Left lung (tissue), 10 donors: Measurements from ENCODE around the gene PFDN6. TPM values are rescaled to one million over a fixed set of nuclear protein-coding genes. Genes with fewer than 3 reads are reported as not detected.

Source experiments
- ATAC-seq: fragments of 200-7000 bp; cut with Tn5 transposase; one replicate; pipeline ENCODE4 v1.9.1; 2020; ENCODE audit warnings: moderate library complexity
- DNase-seq, 4 donors: peaks; one replicate each; pipeline ENCODE4 v3.0.0-alpha.2; 2013 to 2020
- H3K27ac ChIP-seq, 2 donors: fragments of 200-600 bp; sonication (generic) in 1 of 2; one replicate each; pipeline versions ENCODE4 v1.5.0 to v1.8.0; 2020 to 2021
- H3K27me3 ChIP-seq, 2 donors: fragments of 200-600 bp; sonication (generic) in 1 of 2; one replicate each; pipeline versions ENCODE4 v1.5.0 to v1.8.0; 2020 to 2021
- H3K36me3 ChIP-seq, 2 donors: fragments of 200-600 bp; sonication (generic) in 1 of 2; one replicate each; pipeline versions ENCODE4 v1.5.0 to v1.8.0; 2020 to 2021
- H3K4me1 ChIP-seq, 2 donors: fragments of 200-600 bp; one replicate each; pipeline ENCODE4 v1.8.0; 2021
- H3K4me3 ChIP-seq, 2 donors: fragments of 200-600 bp; sonication (generic) in 1 of 2; one replicate each; pipeline versions ENCODE4 v1.5.0 to v1.8.0; 2020 to 2021; ENCODE audit warnings: mild to moderate bottlenecking in 1 of 2
- H3K9me3 ChIP-seq, 2 donors: fragments of 200-600 bp; sonication (generic) in 1 of 2; one replicate each; pipeline versions ENCODE4 v1.5.0 to v1.8.0; 2020 to 2021
- CTCF ChIP-seq, 2 donors: fragments of 200-600 bp; sonication (generic) in 1 of 2; IDR thresholded peaks; one replicate each; pipeline versions ENCODE4 v1.5.0 to v1.8.0; 2021; ENCODE audit warnings: antibody characterized with exemption in 2 of 2
- intact Hi-C, 2 donors: fragments of 100-400 bp; cut with DNase I; formaldehyde crosslinking; loops; one replicate each; pipeline versions ENCODE4 v1.11.2 to v1.14.2; 2022
- polyA plus RNA-seq, 6 donors: library from polyadenylated mRNA; unstranded; fragments of 120-200 nt; gene quantifications; one replicate each; pipeline ENCODE4 v1.2.1, GENCODE V29; 2013; ENCODE audit not compliant: insufficient read length in 6 of 6
- total RNA-seq, 2 donors: library from RNA; stranded (reverse); fragmentation: NEBNext Ultra II Directional; extraction: Animal tissue kit (Norgen Biotek cat#: 25700); gene quantifications; one replicate each; pipeline ENCODE4 v1.2.1, GENCODE V29; 2021
- donor health status: DM: no; HTN: yes; CAD: no.
- donor health status: DM: no; HTN: no; CAD: no.

Gene PFDN6
- total and polyA plus RNA-seq, 8 donors = 37.7 to 55.3 (median 51.1) TPM

GRCh38 chr6:33321227-33321626, 31.8 kb downstream of the PFDN6 start:
- ATAC-seq (no peak), DNase-seq (no peak)
- no peak for TF ChIP-seq CTCF (IDR thresholded peaks at IDR 0.05)
- intact Hi-C loops = no loop called here
- Histone ChIP-seq H3K36me3 (peaks cover 0 to 34% of the 10 kb centered on the region in 2 donors), H3K9me3 (no peaks in the 10 kb centered on the region), H3K4me3 (peak overlapping the region in 1 of 2 donors; percentile 74), H3K4me1 (peaks cover 28 to 65% of the 10 kb centered on the region in 2 donors), H3K27ac (peak overlapping the region in 1 of 2 donors; percentile 87), H3K27me3 (no peaks in the 10 kb centered on the region)

- peaks cover 17 to 49% of the 10 kb centered on the region in 2 donors for H3K4me1 ChIP-seq
- H3K9me3 ChIP-seq = no peaks in the 10 kb centered on the region
- H3K27ac ChIP-seq = peak overlapping the region; percentile 78 to 87
- DNase-seq (no peak), ATAC-seq (no peak)
- no peaks in the 10 kb centered on the region for H3K27me3 ChIP-seq
- intact Hi-C loops = no loop called here
- peaks cover 0 to 28% of the 10 kb centered on the region in 2 donors for H3K36me3 ChIP-seq
- TF ChIP-seq CTCF (IDR thresholded peaks at IDR 0.05) = no peak
- peak overlapping the region; percentile 73 to 74 for H3K4me3 ChIP-seq
Measured at GRCh38 chr6:33323623-33323948, 34.2 kb downstream of the PFDN6 start.

- Histone ChIP-seq H3K4me1 (peaks cover 16 to 43% of the 10 kb centered on the region in 2 donors), H3K4me3 (peak overlapping the region; percentile 73 to 74), H3K9me3 (no peaks in the 10 kb centered on the region), H3K36me3 (peaks cover 0 to 23% of the 10 kb centered on the region in 2 donors), H3K27me3 (no peaks in the 10 kb centered on the region), H3K27ac (peak overlapping the region; percentile 78 to 87)
- intact Hi-C loops = no loop called here
- ATAC-seq = no peak
- DNase-seq = no peak
- no peak for TF ChIP-seq CTCF (IDR thresholded peaks at IDR 0.05)
Measured at GRCh38 chr6:33324125-33324524, 34.7 kb downstream of the PFDN6 start.

DNA sequence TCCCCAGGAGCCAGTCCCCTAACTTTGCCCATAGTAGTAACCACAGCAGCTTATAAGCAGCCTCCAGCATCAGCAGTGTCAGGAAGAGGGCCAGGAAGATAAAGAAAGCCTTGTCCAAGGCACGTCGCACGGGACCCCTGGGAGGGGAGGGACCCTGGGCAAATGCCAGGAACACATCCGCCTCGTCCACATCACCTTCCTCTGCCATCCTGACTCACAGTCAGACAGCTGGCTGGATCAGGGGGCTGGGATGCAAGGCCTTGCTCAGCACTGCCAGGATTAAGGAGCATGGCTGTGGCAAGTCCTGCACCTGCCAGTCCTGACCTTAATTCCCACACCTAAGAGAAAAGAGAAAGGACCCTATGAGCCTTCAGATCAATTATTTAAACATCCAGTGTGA, 39.7 kb downstream of the PFDN6 start:
- no peaks in the 10 kb centered on the region for H3K27me3 ChIP-seq
- TF ChIP-seq CTCF (IDR thresholded peaks at IDR 0.05) = no peak
- intact Hi-C loops = no loop called here
- H3K9me3 ChIP-seq = no peaks in the 10 kb centered on the region
- DNase-seq = no peak
- no peak overlapping the region for H3K4me3 ChIP-seq
- no peak for ATAC-seq
- H3K36me3 ChIP-seq = no peaks in the 10 kb centered on the region
- no peak overlapping the region for H3K27ac ChIP-seq
- peaks cover under 1 to 5% of the 10 kb centered on the region in 2 donors for H3K4me1 ChIP-seq

- no peak for TF ChIP-seq CTCF (IDR thresholded peaks at IDR 0.05)
- intact Hi-C loops = no loop called here
- H3K36me3 ChIP-seq = no peaks in the 10 kb centered on the region
- H3K9me3 ChIP-seq = no peaks in the 10 kb centered on the region
- no peak overlapping the region for H3K4me3 ChIP-seq
- H3K27ac ChIP-seq = no peak overlapping the region
- ATAC-seq (no peak), DNase-seq (no peak)
- no peaks in the 10 kb centered on the region for H3K27me3 ChIP-seq
- H3K4me1 ChIP-seq = no peaks in the 10 kb centered on the region
Measured at GRCh38 chr6:33330736-33331135, 41.3 kb downstream of the PFDN6 start.
